NCI-H2081 treated with DMSO at 0.1 percent for 48 hours (cell line): ENCODE measurements around the gene DHRS7B.
"Not testable (repeated sequence)": the region's sequence is repeated elsewhere in the genome, so short reads cannot be mapped to it uniquely, and the experiment has no call there.

ENCODE experiments used
- DNase-seq: peaks from one replicate; lab custom pipeline; 2025; lab: John Stamatoyannopoulos, UW

DHRS7B gene

DNA sequence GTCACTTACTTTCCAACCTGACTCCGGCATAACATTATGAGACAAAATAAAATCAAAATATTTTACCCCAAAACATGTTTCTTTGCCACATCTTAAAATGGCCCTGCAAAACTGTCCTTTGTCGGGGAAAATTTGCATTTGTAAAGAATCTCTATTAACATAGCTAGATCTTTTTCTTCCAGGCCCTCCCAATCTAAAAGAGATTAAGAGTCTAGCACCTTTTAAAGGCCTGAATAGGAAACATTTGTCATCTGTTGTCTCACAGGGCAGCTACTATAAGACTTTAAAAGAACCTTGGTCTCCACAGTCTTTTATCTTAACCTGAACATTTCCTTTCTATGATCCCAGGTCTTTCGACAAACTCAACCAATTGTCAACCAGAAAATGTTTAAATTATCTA lies 18.1 kb upstream of the DHRS7B start:
- no peak for DNase-seq

DNA sequence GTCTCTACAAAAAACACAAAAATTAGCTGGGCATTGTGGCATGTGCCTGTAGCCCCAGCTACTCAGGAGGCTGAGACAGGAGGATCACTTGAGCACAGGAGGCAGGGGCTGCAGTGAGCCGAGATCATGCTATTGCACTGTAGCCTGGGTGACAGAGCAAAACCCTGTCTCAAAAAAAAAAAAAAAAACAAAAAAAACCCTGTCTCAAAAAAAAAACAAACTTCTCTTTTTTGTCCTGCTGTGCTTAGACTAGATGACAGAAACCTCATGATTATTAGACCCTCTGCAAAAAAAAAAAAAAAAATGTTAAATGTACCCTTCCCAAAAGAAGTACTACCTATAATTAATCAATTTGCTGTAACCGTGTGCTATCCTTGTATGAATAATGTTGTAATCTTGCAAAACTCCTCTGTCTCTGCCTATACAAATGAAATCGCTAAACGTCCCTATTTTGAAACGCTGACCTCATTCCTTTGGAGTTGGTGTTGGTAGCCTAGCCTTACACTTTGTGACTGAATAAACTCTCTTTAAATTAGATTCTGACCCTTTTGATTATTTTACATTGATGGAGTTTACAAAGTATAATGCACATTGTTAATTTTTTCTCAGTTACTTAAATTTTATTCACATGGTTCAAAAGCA lies 13.6 kb upstream of the DHRS7B start:
- DNase-seq, result no peak

DNA sequence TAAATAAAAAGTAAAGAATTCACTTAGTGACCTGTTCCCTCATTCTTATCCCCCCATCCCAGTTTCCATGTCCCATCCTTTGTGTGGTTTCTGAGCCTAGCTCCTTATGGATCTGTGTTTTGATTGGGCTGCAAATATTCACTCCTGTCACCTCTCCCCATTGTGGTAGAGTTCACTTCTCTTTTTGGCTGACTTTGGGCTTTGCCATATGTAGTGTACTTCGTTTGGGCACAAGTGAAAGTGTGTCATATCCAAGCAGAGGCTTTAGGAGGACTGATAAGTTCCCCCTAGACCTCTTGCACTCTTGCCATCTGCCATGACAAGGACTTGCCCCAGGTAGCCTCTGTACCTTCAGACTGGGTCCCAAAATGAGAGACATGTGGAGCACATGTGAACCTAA lies 13.0 kb upstream of the DHRS7B start:
- no peak for DNase-seq

DNA sequence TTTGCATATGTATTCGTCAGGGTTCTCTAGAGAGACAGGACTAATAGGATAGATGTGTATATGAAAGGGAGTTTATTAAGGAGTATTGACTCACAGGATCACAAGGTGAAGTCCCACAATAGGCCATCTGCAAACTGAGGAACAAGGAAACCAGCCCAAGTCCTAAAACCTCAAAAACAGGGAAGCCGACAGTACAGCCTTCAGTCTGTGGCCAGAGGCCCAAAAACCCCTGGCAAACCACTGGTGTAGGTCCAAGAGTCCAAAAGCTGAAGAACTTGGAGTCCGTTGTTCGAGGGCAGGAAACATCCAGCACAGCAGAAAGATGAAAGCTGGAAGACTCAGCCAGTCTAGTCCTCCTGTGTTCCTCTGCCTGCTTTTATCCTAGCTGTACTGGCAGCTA lies 12.0 kb upstream of the DHRS7B start:
- not testable (repeated sequence) for DNase-seq

DNA sequence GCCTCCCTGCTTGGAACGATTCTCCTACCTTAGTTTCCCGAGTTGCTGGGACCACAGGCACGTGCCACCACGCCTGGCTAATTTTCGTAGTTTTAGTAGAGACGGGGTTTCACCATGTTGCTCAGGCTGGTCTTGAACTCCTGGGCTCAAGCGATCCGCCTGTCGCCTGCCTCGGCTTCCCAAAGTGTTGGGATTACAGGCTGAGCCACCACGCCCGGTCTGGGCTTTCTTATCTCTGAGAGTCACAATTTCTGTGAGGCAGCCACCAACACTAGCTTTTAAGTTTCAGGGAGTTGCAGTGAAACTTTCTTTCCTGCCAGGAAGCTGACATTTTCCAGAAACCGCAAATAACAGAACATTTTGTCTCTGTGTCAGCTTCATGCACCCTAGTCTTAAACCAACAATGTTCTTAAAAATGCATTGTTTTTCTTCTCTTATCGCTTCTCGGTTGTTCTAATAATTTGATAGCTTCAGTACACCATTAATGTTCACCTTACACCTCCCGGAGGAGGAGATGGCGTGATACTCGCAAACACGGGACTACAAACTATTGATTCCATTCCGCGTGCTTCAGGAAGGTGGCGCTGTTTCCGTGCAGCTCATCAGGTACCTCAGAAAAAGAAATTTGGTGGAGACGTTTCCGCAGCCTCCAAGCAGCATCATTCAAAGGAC lies 7.4 kb upstream of the DHRS7B start:
- DNase-seq, result peak; percentile 4

DNA sequence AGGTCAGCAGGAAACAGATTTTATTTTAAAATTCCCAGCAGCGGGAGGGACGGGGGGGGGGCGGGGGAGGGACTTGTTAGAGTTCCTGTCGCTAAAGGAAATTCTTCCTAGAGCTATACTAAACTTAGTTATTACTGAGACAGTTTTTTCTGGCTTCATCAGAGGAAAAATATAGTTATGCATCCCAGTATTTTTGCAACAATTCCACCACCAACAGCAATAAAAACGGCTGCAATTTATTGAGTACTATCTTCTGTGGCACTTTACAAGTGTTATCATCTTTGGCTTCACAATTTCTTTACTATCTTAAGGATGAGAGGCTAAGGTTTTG lies 6.9 kb upstream of the DHRS7B start:
- no peak for DNase-seq

DNA sequence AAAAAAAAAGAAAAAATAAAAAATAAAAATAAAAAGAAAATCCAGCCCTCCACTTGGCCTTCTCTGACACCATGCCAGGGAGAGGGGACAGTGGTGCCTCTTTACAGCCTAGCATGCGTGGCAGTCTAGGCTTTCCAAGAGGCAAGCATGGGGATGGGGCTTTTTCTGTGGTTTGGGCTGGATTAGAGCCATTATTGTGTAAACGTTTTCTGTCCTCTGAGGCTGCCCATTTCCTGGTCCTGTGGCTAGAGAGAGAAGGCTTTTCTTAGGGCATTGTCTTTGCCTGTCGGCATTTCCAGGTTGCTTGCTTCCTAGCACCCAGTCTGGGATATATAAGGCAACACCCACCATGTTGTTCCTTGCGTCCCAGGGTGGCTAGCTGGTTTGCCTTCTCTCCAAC lies 2.7 kb upstream of the DHRS7B start:
- no peak for DNase-seq

DNA sequence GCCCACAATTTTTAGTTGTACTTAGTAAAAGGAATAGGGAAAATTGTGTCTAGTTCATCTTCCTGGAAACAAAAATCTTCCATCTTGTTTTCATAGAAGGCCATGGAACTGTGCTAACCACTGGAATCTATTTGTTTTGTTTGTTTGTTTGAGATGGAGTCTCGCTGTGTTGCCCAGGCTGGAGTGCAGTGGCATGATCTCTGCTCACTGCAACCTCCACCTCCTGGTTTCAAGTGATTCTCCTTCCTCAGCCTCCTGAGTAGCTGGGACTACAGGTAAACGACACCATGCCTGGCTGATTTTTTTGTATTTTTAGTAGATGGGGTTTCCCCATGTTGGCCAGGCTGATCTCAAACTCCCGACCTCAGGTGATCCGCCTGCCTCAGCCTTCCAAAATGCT lies 2.2 kb upstream of the DHRS7B start:
- DNase-seq, result not testable (repeated sequence)

DNA sequence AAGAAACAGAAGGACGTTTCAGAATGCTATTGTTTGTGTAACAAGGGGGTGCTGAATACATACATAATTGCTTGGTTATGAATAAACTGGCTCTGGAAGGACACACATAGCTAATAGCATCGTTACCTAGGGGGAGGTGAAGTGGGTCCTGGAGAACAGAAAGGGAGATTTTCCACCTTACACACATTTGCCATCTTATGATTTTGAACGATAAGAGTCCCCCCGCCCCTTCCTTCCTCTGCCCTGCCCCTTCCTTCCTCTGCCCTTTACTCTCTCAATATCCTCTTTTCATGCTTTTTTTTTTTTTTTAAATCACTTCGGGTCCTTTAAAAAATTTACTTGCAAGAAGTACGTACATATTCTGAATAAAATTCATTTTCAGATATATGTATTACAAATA lies 902 bp upstream of the DHRS7B start:
- DNase-seq, result no peak

DNA sequence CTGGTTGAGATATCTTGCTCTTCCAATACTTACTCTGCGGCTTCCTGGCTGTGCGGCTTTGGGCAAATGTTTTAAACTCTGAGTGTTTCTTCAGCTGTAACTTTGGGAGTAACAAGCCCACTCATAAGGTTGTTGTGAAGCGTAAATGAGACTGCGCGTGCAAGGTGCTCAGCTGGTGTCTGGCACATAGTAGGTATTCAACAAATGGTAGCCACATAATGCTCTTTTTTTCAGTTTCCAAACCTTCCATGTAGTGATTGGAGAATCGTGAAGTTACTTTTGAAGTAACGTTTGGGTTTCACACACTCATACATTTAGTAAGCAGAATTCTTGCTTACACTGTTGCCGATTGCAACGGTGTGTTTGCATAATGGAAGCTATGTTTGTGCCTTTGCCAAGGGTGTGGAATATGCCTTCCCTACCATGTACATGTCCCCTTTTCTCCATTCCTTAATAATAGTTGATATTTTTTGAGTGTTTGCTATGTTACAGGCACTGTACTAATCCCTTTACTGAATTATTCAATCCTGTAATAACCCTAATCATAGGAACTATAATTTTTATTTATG lies 829 bp downstream of the DHRS7B start:
- no peak for DNase-seq

DNA sequence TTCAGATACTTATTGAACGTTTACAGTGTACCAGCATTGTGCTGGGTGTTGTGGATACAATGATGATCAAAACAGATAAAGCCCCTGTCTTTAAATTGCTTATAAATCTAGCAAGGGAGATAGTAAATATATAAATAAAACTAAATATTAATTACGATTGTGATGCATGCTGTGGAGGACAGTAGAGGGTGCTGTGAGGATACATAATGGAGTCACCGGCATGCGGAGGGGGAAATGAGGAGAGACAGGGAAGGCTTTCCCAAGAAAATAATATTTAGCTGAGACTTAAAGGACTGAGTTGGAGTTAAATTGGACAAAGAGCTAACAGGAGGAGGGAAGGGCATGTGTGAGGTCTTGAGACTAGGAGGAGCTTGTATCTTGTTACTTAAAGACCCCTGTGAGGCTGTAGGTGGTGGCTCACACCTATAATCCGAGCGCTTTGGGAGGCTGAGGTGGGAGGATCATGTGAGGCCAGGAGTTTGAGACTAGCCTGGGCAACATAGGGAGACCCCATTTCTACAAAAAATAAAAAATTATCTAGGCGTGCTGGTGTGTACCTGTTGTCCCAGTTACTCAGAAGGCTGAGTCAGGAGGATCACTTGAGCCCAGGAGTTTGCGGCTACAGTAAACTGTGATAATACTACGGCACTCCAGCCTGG lies 2.4 kb downstream of the DHRS7B start:
- no peak for DNase-seq

DNA sequence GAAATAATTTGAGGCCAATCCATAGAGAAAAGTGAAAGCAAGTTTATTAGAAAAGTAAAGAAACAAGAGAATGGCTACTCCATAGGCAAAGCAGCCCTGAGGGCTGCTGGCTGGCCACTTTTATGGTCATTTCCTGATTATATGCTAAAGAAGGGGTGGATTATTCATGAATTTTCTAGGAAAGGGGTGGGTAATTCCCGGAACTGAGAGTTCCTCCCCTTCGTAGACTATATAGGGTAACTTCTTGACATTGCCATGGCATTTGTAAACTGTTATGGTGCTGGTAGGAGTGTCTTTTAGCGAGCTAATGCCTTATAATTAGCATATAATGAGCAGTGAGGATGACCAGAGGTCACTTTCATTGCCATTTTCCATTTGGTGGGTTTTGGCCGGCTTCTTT lies 4.4 kb downstream of the DHRS7B start:
- DNase-seq, result no peak

DNA sequence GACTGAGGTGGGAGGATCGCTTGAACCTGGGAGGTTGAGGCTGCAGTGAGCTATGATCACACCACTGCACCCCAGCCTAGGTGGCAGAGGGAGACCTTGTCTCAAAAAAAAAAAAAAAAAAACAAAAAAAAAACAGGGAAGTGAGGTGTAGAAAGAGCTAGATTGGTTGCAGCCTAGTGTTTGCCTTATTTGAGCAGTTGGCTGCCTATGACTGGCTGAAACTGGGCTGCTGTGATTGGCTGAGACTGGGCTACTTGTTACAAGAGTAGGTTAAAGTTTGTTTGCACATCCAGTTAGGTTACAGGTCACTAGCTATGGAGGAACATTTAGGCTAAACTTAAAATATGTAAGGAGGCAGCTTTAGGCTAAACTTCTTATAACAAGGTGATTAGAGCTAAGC lies 5.7 kb downstream of the DHRS7B start:
- no peak for DNase-seq

DNA sequence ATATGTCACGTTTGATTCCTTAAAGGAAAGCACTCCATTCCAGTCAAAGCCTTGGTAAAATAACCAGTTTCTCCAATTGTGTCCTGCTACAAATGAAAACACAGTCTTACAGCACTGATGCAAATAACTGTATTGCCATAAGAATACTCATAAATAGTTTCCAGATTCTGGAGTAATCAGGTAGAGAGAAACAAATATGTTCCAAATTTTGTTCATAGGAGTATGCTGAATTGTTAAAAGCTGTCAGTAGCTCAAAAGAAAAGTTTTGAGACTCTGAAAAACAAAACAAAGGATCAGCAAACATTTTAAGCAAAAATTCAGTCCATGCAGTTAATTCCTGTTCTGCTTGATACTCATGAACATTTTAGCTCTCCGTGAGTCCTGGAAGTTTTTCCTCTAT lies 7.8 kb downstream of the DHRS7B start:
- DNase-seq, result no peak

DNA sequence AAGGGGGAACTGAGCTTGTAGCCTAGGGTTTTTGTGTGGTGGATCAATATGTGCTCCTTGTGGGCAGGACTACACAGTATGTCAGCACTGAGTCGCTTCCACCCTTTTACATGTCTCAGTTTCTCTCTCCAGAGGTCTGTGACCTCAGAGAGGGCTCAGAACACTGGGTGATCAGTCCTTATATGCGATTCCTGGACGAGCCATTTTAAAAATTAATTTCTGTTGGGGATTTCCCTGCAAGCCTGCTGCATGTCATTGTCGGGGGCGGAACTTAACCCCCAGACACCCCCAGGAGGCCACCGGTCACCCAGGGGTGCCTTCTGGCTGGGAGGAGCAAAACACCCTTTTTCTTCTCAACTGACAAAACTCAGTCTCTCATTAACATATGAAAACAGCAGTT lies 14.1 kb downstream of the DHRS7B start:
- no peak for DNase-seq

DNA sequence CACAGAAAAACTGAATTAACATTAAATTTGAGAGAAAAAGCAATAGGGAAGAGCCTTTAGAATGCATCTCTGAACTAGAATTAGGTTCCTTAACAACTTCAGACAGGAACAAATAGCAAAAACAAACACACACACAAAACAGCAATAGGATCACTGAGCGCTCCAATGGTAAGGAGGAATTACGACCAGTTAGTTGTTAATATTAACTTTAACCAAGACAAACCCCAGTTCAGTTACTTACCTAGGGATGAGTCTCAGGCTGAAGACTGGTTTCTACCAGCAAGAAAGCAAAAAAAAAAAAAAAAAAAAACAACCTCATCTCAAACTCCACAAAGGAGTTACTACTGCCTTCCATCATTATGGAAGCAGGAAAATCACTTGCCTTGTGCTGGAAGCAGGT lies 14.6 kb downstream of the DHRS7B start:
- no peak for DNase-seq

DNA sequence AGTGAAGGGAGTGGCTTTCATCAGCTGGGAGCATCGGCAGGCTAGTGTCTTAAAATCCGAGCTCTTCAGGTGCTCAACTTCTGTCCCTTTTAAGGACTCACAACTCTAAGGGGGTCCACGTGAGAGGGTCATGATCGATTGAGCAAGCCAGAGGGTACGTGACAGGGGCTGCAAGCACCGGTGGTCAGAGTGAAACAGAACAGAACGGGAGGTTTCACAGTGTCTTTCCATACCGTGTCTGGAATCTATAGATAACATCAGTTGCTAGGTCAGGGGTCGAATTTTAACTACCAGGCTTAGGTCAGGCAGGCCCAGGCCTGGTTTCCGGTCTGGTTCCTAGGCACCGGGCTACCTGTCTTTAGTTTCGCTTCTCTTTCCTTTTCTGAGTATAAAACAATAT lies 15.3 kb downstream of the DHRS7B start:
- not testable (repeated sequence) for DNase-seq

DNA sequence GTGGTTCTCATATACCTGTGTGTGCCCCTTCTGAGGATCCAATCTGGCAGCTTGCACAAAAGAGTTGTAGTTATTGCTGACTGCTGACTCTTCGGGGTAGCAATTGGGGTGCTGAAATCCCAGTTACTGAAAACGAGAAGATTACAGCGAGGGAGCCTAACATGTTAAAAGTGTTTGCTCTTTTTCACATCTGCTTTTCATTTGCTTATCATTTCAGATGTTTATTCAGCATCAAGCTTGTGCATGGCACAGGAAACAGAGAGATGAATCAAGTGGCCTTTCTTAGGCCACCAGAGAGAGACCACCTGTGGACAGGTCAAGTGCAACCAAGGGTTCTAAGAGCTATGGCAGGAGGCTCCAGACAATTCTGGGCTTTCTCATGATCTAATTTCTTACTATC lies 16.9 kb downstream of the DHRS7B start:
- no peak for DNase-seq

DNA sequence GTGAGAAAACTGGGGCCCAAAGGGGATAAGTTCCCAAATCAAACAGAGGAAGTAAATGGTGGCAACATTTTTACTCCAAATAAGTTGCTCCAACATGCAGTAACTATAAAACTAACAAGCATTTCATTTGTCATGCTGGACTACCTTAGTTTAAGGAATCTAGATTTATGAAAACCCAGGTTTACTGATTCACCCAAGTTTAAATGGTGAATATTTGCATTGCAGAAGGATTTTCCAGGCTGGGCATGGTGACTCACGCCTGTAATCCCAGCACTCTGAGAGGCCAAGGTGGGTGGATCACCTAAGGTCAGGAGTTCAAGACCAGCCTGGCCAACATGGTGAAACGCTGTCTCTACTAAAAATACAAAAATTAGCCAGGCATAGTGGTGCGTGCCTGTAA lies 17.5 kb downstream of the DHRS7B start:
- DNase-seq, result not testable (repeated sequence)

DNA sequence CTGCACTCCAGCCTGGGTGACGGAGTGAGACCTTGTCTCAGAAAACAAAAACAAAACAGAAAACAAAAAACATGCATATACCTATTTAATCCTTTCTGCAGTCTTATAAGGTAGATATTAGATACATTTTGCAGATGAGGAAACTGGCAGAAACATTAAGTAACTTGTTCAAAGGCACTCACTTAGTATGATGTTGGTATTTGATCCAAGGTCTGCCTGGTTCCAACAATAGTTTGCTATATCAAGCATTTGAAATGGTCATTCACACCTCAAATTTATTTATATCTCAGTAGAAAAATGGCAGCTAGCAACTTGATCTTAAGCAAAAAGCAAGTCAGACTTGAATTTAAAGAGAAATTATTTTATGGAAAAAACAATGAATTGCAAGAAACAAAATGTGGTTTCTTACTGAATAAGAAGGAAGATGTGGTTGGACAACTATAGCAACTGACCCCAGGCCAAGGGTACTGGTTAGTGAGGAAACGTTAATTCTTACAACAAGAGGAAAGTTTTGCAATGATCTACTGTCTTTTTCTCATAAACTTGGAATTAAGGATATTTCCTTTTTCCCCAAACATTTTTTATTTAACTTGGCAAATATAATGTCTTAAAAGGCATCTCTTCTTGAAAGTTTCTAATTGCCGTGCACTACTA lies 19.7 kb downstream of the DHRS7B start:
- DNase-seq, result no peak

DNA sequence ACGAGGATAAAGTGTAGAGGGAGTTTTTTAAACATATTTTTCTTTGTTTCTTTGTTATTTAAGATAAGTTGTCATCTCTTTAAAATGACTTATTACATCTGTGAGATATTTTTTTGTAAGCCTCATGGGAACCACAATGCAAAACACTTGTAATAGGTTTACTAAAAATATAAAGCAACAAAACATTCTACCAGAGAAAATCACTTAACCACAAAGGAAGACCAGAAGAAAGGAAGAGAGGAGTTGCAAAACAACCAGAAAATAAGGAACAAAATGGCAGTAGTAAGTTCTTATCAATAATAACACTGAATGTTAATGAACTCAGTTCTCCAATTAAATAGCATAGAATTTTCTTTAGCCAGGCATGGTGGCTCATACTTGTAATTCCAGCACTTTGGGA lies 22.9 kb downstream of the DHRS7B start:
- DNase-seq, result no peak

DNA sequence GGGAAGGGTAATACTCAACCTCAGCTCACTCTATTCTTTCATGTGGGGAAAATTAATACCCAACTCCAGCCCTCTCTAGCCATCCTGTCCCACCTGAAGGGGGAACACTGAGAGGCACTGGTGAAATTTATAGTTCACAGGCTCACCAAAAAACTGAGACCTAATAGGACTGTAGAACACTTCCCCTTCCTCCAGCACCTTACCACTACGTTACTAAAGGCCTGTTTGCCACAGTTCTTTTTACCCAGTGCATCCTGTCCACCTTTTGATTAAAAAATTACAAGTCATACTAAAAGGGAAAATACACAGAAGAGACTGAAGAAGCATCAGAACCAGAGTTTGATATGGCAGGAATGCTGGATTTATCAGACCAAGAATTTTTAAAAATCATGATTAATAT lies 26.0 kb downstream of the DHRS7B start:
- DNase-seq, result no peak
